GM12891 (cell line): ENCODE measurements around the gene WFIKKN1.

Experiments used
- DNase-seq: peaks from one replicate; pipeline ENCODE4 v3.0.0; 2011; ENCODE audit warnings: low spot score; ENCODE audit not compliant: insufficient read length
- FAIRE-seq: peaks from 2 replicates; lab custom pipeline; 2011; peaks lifted over from hg19 to GRCh38; lab: Jason Lieb, UNC
- PAX5 ChIP-seq: IDR thresholded peaks from 2 replicates; pipeline ENCODE4 v1.6.1; 2011; ENCODE audit warnings: low read length, moderate library complexity, mild to moderate bottlenecking; ENCODE audit not compliant: insufficient read depth, severe bottlenecking
- POLR2A ChIP-seq: IDR thresholded peaks from 2 replicates; pipeline ENCODE4 v1.6.1; 2011; ENCODE audit warnings: low read depth, low read length, control low read depth
- POLR2AphosphoS5 ChIP-seq: IDR thresholded peaks from 2 replicates; pipeline ENCODE4 v1.6.1; 2011; ENCODE audit warnings: low read depth, low read length, control low read depth
- POU2F2 ChIP-seq: IDR thresholded peaks from 2 replicates; pipeline ENCODE4 v1.6.1; 2011; ENCODE audit warnings: low read depth, mild to moderate bottlenecking, control low read depth, low read length, moderate library complexity
- SPI1 ChIP-seq: IDR thresholded peaks from 2 replicates; pipeline ENCODE4 v1.6.1; 2011; ENCODE audit warnings: low read depth, low read length, control low read depth
- TAF1 ChIP-seq: IDR thresholded peaks from 2 replicates; pipeline ENCODE4 v1.6.1; 2011; ENCODE audit warnings: low read depth, low read length, control low read depth

WFIKKN1 gene

DNA sequence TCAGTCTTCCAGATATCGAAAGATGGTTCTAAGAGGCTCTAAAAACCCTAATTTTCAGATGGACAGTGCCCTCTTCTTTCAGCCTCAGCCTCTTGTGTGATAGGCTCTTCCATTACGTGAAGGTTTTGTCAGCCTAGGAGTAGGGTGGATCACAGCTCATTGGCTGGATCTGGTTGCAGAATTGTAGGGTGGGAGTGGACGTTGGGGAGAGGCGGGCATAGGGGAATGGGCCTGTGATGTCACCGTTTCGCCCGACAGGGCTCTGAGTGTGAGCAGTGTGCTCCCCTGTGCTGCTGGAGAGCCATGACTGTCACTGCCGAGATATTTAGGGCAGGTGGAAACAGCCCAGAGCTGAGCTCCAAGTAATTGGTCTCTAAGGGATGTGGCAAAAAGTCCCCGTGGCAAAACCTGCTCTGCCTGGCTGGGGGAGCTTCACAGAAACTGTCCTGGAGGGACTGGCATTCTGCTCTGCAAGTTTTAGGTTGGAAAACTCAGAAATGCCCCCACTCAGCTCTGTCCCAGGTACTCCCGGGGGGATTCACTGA lies 6.2 kb upstream of the WFIKKN1 start:
- TF ChIP-seq PAX5 (no peak), SPI1 (no peak), POLR2A (no peak), POU2F2 (no peak), TAF1 (no peak), POLR2AphosphoS5 (no peak)
- DNase-seq (no peak), FAIRE-seq (no peak)

DNA sequence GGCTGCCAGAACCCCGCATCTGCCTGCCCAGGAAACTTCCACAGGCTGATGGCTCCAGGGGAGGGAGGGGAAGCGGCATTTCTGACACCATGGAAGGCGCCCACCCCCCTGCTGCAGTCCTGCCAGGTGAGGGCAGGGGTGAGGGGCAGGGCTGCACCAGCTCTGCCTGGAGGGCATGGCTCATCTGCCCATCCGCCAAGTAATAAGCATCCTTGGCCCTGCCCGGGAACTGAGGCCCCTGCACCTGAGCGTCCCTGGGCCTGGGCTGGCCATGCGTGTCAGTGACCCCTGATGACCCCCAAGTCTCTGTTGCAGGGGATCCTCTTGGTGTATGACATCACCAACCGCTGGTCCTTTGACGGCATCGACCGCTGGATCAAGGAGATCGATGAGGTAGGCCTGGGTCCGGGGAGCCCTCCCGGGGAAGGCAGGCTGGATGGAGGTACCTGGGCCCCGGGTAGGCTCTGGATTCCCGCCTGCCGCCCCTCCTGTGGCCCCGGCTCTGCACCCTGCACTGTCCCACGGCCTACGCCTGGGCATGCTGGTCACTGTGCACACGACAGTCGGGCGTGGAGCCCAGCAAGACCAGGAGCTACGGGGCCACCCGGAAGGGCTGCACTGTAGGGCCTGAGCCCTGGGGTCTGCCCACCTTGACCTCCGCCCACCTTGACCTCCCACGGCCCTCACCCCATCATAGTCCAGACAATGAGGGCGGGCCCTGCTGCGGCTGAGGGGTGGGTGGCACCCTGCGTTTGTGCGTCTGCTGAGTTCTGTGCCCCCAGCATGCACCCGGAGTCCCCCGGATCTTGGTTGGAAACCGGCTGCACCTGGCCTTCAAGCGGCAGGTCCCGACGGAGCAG lies 5.4 kb upstream of the WFIKKN1 start:
- DNase-seq (no peak), FAIRE-seq (no peak)
- no peak for TF ChIP-seq POU2F2
- TF ChIP-seq TAF1: no peak
- TF ChIP-seq POLR2A: no peak
- no peak for TF ChIP-seq SPI1
- no peak for TF ChIP-seq POLR2AphosphoS5
- no peak for TF ChIP-seq PAX5

DNA sequence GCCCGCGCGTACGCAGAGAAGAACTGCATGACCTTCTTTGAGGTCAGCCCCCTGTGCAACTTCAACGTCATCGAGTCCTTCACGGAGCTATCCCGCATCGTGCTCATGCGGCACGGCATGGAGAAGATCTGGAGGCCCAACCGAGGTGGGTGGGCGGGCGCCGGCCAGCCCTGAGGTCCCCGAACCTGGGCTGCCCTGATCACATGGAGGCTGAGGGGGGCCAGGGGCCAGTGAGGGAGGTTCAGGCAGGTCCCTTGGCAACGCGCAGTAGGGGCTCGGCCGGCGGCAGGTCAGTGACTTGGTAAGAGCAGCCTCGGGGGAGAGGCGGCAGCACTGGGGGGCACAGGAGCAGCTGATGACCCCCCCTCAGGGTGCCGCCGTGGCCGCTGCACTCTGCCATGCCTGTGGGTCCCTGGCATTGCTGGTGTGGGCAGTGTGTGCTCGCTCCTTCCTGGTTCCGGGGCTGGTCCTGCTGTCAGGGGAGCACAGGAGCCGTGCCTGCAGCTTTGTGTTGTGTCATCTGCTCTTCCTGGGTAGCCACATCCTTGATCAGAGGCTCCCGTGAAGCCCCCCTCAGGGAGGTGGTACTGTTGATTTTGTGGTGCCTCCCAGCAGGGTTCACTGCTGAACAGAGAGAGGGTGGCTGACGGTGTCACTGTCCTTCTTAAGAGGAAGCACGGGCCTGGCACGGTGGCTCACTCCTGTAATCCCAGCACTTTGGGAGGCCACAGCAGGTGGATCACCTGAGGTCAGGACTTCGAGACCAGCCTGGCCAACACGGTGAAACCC lies 4.6 kb upstream of the WFIKKN1 start:
- no peak for TF ChIP-seq POLR2A
- no peak for TF ChIP-seq PAX5
- TF ChIP-seq TAF1: no peak
- no peak for TF ChIP-seq POLR2AphosphoS5
- no peak for TF ChIP-seq POU2F2
- TF ChIP-seq SPI1: no peak
- no peak for FAIRE-seq
- no peak for DNase-seq

DNA sequence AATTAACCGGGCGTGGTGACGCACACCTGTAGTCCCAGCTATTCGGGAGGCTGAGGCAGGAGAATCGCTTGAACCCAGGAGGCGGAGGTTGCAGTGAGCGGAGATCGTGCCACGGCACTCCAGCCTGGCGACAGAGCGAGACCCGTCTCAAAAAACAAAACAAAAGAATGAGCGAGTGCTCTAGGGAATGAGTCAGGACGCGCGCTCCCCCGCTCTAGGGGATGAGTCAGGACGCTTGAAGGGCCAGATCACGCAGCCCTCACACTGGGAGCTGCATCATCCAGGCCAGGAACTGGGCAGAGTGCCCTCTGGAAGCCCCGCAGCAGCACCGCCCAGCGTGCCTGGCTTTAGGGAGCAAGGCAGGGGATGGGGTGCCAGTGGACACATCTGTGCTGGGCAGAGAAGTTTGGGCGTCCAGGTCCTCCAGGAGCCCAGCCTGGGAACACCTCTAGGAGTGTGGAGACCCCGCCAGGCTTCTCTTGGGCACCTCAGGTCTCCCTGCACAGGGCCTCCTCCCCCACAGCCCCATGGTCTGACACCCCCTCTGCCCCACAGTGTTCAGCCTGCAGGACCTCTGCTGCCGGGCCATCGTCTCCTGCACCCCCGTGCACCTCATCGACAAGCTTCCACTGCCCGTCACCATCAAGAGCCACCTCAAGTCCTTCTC lies 3.9 kb upstream of the WFIKKN1 start:
- DNase-seq (no peak), FAIRE-seq (no peak)

DNA sequence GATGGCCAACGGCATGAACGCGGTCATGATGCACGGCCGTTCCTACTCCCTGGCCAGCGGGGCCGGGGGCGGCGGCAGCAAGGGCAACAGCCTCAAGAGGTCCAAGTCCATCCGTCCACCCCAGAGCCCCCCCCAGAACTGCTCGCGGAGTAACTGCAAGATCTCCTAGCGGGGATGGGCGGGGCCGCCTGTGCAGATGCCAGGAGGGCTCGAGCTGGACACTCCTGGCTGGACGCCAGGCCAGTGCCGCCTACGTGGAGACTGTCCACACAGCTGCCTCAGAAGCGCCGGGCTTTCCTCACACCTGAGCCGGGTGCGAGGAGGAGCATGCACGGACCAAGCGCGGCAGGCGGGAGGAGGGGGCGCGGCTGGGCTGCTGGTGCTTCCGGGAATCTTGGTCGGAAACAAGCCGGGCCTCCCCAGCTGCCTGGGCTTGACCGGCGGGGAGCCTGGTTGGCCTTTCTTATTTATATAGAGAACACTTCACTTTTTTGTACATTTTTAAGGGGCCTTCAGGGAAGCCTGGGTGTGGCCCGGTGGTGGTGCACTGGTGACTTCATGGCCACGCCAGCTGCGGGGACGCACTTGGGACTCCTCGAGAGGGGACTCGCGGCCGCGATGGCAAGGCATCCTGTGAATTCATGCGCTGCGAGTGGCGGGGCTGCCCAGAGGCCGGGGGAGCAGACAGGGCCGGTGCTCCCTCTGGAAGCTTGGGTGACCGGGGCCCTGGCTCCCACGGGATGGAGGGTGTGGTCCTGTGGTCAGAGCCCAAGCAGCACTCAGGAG lies 3.1 kb upstream of the WFIKKN1 start:
- FAIRE-seq (no peak), DNase-seq (no peak)
- no peak for TF ChIP-seq PAX5
- TF ChIP-seq SPI1: no peak
- no peak for TF ChIP-seq POLR2AphosphoS5
- no peak for TF ChIP-seq POU2F2
- no peak for TF ChIP-seq POLR2A
- no peak for TF ChIP-seq TAF1

More for the DNA sequence above, 3.9 kb upstream of the WFIKKN1 start:
- no peak for TF ChIP-seq POU2F2

DNA sequence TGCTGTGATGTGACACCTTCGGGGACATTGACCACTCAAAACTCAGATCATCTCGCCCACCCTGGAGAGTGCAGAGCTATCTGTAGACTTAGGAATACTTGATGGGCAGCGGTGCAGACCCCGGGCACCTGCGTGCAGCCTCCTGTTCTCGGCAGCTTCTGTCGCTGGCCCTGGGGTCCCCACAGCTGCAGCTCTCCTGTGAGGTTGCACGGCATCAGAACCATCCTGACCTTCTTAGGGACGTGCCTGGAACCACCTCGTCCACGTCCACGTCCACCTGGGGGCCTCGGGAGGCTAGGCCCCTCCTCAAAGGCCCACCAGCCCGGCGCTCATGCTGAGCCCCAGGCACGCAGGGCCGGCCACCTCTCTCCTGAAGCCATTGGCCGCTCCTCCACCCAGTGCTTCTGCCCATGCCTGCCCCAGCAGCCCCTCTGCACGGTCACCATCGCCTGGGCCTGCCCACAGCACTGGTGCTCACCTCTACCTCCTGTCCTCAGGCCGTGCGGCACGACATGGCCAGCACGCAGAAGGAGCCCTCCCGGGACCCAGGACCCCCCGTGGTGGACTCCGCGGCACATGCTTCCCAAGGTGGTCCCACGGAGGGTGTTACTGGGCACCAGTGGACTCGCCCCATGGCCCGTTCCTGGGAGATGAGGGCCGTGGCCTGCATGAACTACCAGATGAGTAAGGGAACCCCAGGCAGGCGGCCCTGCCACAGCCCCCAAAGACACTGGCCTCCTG lies 2.3 kb upstream of the WFIKKN1 start:
- TF ChIP-seq SPI1: no peak
- no peak for TF ChIP-seq TAF1
- TF ChIP-seq POLR2AphosphoS5: no peak
- no peak for TF ChIP-seq PAX5
- no peak for TF ChIP-seq POU2F2
- DNase-seq: no peak
- FAIRE-seq: no peak

DNA sequence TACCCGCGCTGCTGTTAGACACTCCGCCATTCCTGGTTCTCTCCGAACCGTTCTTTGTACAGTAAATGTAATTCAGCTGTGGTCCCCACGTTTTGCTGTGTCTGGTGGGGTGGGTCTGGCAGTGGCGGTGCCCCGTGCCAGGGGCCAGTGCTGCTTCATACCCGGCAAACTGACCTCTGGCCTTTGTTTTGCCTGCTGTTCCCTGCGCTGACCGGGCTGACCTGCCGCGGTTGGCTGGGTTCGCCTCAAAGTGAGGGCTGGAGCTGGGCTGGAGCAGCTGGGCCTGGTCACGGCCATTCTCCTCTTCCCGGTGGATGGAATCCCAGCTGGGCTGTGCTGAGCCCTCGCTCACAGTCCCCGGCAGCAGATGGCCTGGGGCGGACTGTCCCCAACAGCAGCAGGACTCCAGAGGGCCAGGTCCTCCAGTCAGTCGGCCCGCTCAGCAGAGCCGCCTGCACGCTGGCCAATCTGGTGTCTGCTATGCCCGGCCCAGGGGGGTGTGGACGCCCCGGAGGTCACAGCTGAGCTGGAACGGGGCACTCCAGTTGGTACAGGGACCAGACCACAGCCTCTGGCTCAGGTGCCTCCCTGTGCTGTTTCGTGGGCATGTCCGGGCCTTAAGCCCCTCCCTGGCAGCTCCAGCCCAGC lies 1.5 kb upstream of the WFIKKN1 start:
- DNase-seq: no peak
- no peak for TF ChIP-seq PAX5
- TF ChIP-seq POLR2A: no peak
- no peak for TF ChIP-seq TAF1
- TF ChIP-seq POLR2AphosphoS5: no peak
- no peak for FAIRE-seq

DNA sequence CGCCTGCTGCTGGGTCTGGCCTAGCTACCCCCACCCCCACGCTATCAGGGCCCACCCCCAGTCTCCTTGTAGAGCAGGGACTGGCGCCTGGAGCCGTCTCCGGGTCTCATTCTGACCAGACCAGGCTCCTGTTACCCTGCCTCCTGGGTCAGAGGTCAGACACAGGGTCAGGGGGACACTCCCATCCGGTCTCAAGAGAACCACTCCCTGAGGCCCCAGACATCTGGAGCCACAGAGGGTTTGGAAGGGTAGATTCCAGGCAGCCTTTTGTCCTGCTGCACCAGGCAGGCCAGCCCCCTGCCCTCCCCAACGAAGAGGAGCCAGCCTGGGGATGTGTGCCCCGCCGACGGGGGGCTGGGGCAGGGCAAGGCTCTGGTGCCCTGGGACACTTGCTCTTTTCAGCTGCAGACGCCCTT lies 944 bp upstream of the WFIKKN1 start:
- FAIRE-seq: no peak
- no peak for DNase-seq
- TF ChIP-seq POU2F2 (no peak), TAF1 (no peak), POLR2A (no peak), SPI1 (no peak), PAX5 (no peak), POLR2AphosphoS5 (no peak)
